NB4 (cell line): ENCODE results near the gene WFS1.

ENCODE experiments used
- MYC ChIP-seq: IDR thresholded peaks from 2 replicates; pipeline ENCODE4 v1.6.1; 2011; ENCODE audit warnings: low read depth, low read length
- POLR2A ChIP-seq: IDR thresholded peaks from 2 replicates; pipeline ENCODE4 v1.6.1; 2011; ENCODE audit warnings: mild to moderate bottlenecking; ENCODE audit not compliant: insufficient read length; ENCODE audit errors: extremely low read depth
- TF ChIP-seq, protein P1 (sequence below): IDR thresholded peaks from one replicate; pipeline ENCODE4 v1.5.1; 2012; ENCODE audit warnings: low read depth, low read length

DNA sequence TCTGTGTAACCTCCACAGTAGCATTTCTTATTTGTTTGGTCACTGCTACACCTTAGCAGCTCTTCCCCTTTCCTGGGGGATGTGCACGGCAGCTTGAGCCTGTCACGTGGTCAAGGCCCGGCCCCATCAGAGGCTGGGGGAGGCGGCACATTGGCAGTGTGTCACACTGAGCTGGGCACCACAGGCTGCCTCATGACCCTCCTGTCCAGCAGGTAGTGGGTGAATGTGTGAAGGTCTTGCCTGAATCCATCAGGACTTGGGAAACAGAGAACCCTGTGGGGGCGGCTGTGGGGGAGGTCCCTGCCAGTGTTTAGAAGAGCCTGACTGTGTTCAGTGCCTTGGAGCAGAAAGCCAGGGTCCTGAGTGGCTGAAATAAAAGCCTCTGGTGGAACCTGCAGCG is 33.2 kb downstream of the WFS1 start:
- TF ChIP-seq, protein P1, sequence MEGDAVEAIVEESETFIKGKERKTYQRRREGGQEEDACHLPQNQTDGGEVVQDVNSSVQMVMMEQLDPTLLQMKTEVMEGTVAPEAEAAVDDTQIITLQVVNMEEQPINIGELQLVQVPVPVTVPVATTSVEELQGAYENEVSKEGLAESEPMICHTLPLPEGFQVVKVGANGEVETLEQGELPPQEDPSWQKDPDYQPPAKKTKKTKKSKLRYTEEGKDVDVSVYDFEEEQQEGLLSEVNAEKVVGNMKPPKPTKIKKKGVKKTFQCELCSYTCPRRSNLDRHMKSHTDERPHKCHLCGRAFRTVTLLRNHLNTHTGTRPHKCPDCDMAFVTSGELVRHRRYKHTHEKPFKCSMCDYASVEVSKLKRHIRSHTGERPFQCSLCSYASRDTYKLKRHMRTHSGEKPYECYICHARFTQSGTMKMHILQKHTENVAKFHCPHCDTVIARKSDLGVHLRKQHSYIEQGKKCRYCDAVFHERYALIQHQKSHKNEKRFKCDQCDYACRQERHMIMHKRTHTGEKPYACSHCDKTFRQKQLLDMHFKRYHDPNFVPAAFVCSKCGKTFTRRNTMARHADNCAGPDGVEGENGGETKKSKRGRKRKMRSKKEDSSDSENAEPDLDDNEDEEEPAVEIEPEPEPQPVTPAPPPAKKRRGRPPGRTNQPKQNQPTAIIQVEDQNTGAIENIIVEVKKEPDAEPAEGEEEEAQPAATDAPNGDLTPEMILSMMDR: no peak
- TF ChIP-seq POLR2A: no peak
- TF ChIP-seq MYC: no peak
